HG03135 (cell line): ENCODE results near the gene PSME2.
A peak's percentile ranks its signal among the peaks of the same experiment; 100 is the strongest.

Experiments
- ATAC-seq: cut with Tn5 transposase; IDR thresholded peaks from one replicate; pipeline ENCODE4 v1.9.1; 2021; ENCODE audit warnings: mild to moderate bottlenecking, moderate library complexity; ENCODE audit not compliant: unreplicated experiment

Gene PSME2

DNA sequence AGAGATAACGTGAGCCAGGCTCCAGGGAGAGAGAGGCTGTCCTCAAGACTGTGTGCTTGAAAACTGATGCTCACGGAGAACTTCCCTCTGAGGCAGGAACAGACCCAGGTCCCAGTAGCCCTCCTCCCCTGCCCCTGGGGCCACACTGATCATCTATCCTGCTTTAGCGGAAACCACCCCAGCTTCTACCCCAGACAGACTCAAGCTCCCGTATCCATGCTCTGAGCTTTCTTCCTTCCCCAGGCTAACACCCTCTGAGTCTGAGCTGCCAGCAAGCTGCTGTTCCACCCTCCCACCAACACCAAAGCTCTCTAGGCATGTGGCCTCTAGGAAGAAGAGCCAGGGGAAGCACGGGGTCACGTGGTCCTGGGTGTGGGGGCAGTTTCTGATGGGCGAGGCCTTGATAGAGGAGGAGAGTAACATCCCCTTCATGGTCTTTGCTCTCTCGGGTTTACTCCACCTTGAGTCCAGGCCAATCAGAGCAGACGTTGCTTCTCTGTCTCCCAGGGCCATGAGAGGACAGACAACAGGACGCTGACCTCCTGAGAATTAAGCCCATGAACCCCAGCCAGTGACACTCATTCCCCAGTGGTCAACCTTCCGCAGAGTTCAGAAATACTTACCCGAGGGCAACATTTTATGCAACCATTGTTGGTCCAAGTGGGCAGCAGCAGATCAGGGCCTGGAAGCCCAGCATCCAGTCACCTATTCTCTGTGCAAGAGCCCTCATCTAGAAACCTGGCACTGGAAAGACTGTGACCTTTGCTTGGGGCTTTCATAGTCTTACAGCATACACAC is 50.9 kb downstream of the PSME2 start:
- peak; percentile 68 for ATAC-seq

DNA sequence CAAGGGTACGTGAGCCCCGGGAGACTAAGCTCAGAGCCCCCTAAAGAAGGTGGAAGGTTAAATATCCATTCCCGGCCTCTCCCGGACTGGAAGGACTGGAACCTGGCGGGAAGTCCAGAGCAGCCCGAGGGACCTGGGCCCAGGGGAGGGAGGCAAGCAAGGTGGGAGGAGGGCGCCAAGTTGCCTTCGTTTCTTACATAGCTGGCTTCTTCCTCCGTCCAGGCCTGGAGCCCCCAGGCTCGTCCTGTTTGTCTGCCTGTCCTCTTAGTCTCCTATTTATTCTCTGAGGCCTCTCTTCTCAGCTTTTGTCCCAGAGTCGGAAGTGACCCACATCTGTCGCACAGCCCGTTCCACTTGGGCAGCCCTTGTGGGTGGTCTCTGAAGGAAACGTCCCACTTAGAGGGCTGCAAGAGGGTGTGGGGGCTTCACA is 51.6 kb downstream of the PSME2 start:
- ATAC-seq = no peak

DNA sequence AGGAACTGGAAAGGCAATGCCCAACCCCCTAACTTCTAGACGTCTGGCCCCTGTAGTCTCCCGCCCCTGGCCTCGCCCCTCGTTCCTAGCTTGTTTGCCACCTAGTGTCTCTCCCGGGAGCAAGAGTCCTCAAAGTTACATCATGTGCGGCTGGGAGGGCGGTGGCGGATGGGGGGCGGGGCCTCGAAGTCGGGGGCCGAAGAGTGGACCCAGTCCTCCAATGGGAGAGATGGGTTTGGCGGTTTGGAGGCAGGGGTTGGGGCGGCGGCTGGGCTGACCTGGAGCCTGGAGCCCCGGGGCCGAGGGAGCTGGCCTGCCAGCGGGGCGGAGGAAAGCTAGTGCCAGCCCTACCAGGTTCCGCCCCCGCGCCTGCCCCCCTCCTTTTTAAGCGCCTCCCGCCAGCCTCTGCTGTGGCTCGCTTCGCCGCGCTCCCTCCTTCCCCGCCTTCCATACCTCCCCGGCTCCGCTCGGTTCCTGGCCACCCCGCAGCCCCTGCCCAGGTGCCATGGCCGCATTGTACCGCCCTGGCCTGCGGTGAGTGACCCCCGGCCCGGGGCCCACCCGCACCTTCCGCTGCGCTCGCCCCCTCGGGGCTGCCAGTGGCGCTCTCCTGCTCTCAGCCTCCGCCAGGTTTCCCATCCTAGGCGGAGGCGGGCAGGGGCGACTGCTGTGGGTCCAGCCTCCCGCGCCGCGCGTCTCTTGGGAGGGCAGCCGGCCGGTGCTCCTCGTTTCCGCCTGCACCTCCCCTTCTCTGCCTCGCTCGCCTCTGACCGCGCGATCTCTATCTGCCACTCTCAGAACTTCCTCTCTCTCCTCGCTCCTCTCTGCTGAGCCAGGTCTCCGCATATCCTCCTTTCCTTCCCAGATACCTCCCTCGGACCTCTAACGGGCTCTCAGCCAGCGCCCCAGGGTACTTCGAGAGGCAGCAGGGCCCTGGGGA is 52.2 kb downstream of the PSME2 start, which contains the start of gene PCK2:
Gene PCK2 (plus strand): TSS at position 411 of the 940 bp plus-strand sequence. CDS start 95 bp downstream, at position 506.
- peak; percentile 45 for ATAC-seq
